GM21528 (cell line): ENCODE results near the gene ZNF597.

ENCODE experiments used
- ATAC-seq: cut with Tn5 transposase; IDR thresholded peaks from one replicate; pipeline ENCODE4 v1.9.1; 2021; ENCODE audit warnings: mild to moderate bottlenecking, moderate library complexity; ENCODE audit not compliant: unreplicated experiment, low FRiP score

Gene ZNF597

DNA sequence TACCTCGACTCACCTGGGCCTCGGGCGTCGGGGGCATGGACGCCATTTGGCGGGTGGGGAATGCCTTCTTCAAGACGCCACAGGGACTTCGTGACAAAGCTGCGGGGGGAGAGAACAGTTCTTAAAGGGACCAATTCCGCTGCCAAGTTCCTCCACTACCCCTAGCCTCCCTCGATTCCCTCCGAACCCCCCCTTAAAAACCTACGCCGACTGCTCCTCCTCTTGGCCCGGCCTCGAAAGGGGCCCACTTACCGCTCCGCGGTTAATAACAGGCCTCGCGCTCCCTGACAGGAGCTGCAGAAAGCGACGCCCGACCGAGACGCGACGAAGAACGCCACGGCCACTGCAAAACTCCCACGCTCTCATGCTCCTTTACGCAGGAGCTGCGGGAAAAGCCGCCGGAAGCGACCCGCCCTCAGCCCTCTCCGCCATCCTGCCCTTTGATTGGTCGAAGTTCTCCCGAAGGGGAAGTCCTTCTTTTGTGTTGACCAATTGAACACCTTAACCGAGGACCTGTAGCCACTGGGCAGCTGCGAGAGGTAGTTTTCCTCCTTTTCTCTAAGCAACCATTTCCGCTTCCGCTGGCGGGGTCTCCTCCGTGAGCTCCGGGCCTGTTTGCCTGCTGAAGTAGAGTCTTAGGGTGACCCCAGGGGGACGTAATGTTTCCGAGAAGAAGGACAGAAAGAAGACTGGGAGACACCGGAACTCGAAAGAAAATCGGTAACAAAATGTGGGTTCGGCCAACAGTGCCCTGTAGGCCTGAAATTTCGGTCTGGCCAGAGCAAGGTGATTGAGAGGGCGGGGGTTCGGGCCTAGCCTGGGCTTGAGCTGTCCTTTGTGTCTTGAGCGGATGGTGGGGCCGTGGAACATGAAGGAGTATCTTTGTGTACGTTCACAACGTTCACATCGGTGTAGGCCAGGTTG is at the start of gene ZNF597, which contains the start of gene NAA60:
Gene ZNF597, minus strand, starts transcription at position 397 of the 924 bp plus-strand sequence. Its CDS starts 351 bp downstream, at position 46.
Gene NAA60, plus strand, starts transcription at position 573 of the 924 bp plus-strand sequence. CDS start 32,548 bp downstream, outside the sequence.
- no peak for ATAC-seq

DNA sequence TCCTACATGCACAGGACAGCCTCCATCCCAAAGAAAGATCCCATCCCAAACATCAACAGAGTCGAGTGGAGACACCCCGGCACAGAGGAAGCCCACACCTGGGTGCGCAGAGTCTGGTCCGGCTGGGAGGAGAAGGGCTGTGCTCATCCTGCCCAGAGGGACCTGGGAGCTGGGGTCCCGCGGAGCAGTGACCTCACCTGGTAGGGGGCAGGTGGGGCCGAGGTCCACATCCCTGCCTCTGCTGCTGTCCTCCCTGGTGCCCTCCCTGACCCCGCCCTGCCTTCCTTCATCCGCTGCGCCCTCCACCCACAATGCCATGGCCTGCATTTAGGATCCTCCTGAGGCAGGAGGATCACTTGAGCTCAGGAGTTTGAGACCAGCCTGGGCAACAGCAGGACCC is 49.1 kb upstream of the ZNF597 start:
- ATAC-seq: no peak

- no peak for ATAC-seq
These were observed 47.8 kb upstream of the ZNF597 start for GRCh38 chr16:3490911-3491629.

- ATAC-seq: no peak
These were observed 45.5 kb upstream of the ZNF597 start for GRCh38 chr16:3488801-3489200.

- no peak for ATAC-seq
These were observed 44.5 kb upstream of the ZNF597 start for GRCh38 chr16:3487521-3488410.

DNA sequence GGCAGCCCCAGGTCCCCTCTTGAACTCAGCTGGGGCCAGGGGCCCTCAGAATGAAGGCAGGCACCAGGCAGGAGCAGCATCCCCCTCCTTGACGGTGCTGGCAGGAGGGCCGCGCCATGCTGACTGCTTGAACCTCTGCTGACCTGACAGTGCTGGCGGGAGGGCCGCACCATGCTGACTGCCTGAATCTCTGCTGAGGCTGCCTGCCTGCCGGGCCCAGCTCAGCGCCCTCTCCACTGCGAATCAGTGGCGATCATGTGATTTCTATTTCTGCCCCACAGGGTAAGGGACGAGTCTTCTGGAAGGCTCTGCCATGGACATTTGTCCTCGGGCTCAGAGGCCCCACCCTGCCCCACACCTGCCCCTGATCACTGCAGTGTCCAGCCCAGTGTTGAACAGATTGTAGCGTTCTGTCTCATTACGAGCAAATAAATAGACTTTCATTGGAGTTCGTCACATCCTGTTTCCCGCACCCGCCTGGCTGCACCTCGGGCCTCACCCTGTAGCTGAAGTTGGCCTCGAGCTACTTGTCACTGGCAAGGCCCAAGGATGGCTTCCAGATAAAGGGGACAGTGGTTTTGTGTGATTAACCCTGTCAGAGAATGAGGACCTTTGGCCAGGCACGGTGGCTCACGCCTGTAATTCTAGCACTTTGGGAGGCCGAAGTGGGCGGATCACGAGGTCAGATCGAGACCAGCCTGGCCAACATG is 43.4 kb upstream of the ZNF597 start:
- ATAC-seq: no peak

DNA sequence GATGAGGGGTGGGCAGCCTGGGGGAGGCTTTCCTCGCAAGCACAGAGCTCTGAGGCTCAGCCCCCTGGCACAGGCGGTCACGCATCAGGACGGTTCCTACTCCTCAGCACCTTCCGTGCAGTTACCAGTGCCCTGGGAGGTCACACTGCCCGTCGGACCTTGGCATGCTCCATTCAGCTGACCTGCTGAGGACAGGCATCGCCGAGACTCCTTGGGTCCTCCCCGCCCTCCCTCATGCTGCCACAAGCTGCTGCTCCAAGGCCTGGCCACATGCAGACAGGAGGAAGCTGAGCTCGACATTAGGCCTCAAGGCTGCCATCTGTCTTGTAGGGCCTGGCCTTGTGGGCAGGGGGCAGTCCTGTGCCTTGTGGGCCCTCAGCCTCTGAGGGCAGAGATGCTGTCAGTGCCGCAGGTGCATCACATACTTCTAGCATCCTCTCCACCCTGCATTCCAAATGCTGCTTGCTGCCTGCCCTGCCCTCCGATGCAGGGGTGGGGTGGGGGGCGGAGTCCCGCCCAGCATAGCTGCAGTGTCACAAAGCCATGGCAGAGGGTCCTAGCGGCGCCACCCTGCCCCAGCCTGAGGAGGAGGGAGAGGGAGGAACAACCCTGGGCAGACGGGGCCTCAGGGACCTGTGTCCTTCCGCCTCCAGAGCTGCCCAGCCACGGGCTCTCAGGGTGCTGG is 42.7 kb upstream of the ZNF597 start:
- ATAC-seq: no peak

DNA sequence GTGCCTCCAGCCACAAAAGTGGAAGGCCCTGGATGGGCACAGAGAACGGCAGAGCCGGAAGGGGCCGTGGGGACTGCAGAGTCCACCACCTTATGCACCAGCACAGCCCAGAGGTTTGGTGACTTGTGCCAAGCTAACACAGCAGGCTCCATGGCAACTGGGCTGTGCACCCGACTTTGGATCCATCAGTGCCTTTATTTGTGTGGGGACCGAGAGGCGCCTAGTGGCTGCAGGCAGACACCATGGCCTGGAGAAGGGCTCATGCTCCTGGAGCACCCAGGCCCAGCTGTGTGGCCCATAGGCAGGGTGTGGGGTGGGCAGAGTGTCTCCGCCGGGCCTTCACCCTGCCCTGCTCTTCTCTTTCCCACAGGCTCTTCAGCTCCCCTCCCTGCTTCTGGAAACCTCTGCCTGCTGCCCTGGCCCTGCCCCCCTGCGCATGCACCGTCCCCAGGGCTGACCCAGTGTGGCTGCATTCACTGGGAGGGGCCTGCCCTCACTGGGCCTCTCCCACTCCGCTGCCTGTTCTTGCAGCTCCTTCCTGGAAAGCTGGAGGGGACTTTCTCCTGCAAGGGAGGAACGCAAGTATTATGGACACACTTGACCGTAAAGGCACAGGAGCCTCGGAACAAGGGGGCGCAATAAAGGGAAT is 41.9 kb upstream of the ZNF597 start:
- ATAC-seq: no peak

GRCh38 chr16:3484318-3485096 is 41.2 kb upstream of the ZNF597 start:
- no peak for ATAC-seq

DNA sequence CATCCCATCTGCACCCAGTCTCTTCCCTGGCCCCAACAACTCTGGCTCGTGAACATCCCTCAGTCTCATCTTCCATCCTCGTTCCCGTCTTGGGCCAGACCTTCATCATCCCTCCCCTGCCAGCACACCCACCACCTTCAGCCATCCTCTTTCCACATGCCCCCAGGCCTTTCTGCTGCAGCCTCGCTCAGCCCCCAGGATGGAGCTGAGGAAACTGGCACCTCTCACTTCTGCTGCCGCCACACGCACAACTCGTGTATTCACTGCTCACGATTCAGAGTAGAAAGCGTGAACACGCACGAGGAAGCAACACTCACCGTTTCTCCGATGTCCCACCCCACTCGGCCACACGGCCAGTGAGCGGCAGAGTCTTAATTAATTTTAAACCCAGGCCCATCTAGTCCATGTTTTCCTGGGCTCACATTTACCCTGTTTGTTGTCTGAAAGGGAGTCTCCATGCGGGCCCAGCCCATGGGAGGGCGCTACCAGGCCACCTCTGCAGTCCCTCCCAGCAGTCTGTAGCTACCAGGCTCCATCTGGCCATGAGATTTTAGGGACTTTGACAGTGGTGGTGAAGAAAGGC is 39.4 kb upstream of the ZNF597 start:
- ATAC-seq: no peak

DNA sequence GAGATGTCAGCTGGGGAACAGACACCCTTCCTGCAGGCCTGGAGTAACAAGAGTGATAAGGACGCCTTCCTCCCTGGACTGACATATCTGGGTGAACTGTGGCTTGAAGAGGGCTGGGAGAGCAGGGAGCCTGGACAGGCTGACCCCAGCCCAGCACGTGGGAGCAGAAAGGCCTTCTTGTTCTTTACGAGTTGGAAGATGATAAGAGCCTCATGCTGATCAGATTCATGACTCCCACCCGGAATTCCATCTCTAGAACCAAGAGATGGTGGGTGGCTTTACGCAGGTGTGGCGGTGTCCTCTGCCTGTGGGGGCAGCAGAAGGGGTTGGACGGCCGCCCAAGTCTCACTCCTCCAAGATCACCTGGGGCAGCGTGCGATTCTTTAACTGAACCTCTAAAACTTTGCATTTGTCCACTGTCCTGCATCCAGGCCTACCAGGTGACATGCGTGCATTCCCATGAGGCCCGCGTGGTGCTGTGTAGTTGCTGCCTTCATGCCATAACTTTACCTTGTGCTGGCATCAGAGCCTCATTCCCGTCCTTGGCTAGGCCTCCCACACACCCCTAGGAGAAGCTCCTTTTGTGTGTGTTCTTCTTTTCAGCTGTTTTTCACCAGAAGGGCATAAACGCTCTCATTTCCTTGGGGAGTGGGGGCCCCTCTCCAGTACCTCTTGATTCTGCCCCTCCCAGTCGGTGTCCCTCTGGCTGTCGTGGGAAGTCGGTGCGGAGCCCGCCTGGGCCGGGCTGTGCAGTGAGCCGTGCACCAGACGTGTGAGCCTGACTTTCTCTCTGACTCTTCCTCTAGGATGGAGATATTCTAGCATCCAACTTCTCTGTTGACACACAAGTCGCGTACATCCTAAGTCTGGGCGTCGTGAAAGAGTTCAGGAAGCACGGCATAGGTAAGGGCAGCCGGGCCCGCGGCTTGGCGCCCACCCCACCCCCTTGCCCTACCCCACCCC is 38.7 kb upstream of the ZNF597 start:
- ATAC-seq: no peak

- ATAC-seq: no peak
These were observed 37.8 kb upstream of the ZNF597 start for GRCh38 chr16:3480901-3481695.

- ATAC-seq: no peak
These were observed 36.4 kb upstream of the ZNF597 start for GRCh38 chr16:3479654-3480216.

- no peak for ATAC-seq
These were observed 35.1 kb upstream of the ZNF597 start for GRCh38 chr16:3478242-3478925.

DNA sequence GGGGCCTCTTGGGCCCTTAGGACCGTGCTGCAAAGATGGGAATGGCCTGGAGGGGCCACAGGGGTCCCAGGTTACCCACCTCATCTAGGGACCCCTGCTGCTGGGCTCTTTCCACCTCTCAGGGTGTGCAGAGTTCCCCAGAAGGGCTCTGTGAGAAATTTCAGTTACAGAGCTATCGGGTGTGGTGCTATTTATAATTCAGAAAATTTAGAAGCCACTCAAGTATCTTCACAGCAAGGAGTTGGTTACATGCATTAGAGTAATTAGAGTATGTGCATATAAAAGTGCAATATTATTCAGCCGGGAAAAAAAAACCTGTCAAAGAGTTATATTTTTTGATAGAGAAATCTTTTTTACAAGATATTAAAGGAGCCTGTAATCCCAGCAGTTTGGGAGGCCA is 33.1 kb upstream of the ZNF597 start:
- ATAC-seq: no peak
